ENCODE data around the gene SLC7A11.
A peak's percentile ranks its signal among the peaks of the same experiment; 100 is the strongest.

The SLC7A11 gene

GRCh38 chr4:138255917-138256597 lies 13.9 kb upstream of the SLC7A11 start:
- H4K12ac ChIP-seq (ENCODE audit: low read depth, low read length), result no peak overlapping the region
- H2BK120ac ChIP-seq (ENCODE audit: insufficient read depth, low read length, poor library complexity), result no peak overlapping the region
- no peak overlapping the region for H4K8ac ChIP-seq (ENCODE audit: low read depth, low read length)
- DNase-seq, result peak in 1 of 2 donors; percentile 36
- no peak overlapping the region for H3K9ac ChIP-seq (ENCODE audit: low read length)
- H3K14ac ChIP-seq (ENCODE audit: low read length), result no peak overlapping the region
- no peaks in the 10 kb centered on the region for H3K79me1 ChIP-seq (ENCODE audit: low read length)
- H3K4me2 ChIP-seq (ENCODE audit: low read length), result no peak overlapping the region
- H3K27ac ChIP-seq (ENCODE audit: low read depth, low read length), result no peak overlapping the region
- no peak overlapping the region for H2BK5ac ChIP-seq (ENCODE audit: low read depth, low read length, poor library complexity)
- peaks cover 0 to 2% of the 10 kb centered on the region in 2 experiments for H3K4me1 ChIP-seq (ENCODE audit: control insufficient read depth in 1 of 2, insufficient read depth in 2 of 2, low read length in 2 of 2)
- no peak overlapping the region for H3K23ac ChIP-seq (ENCODE audit: low read length)
- H3K36me3 ChIP-seq (ENCODE audit: control insufficient read depth in 1 of 2, insufficient read depth in 2 of 2, low read length in 2 of 2), result no peaks in the 10 kb centered on the region
- no peaks in the 10 kb centered on the region for H3K9me3 ChIP-seq (ENCODE audit: insufficient read depth, low read depth, low read length)
- no peak overlapping the region for H3K4ac ChIP-seq (ENCODE audit: low read depth, low read length)
- no peak overlapping the region for H3K4me3 ChIP-seq (ENCODE audit: low read depth, low read length)
- no peaks in the 10 kb centered on the region for H3K79me2 ChIP-seq (ENCODE audit: control insufficient read depth, insufficient read depth, low read length, poor library complexity)
- no peak overlapping the region for H2AK5ac ChIP-seq (ENCODE audit: low read length)
- peak overlapping the region; percentile 40 for H4K91ac ChIP-seq (ENCODE audit: low read depth, low read length)
- WGBS (ENCODE audit: extremely low coverage, insufficient coverage, insufficient read length), result no CpG with 5 or more reads among the region's 9 CpGs
- H3K27me3 ChIP-seq (ENCODE audit: insufficient read depth, low read length), result no peaks in the 10 kb centered on the region
- no peak overlapping the region for H2AFZ ChIP-seq (ENCODE audit: insufficient read depth, low read length, poor library complexity)
- H3K18ac ChIP-seq (ENCODE audit: low read length), result no peak overlapping the region
- H2BK12ac ChIP-seq (ENCODE audit: low read length), result no peak overlapping the region

- Histone ChIP-seq H4K12ac (ENCODE audit: low read depth, low read length) (no peak overlapping the region), H3K9ac (ENCODE audit: low read length) (no peak overlapping the region), H3K4me3 (ENCODE audit: low read depth, low read length) (no peak overlapping the region), H3K4me2 (ENCODE audit: low read length) (no peak overlapping the region), H3K18ac (ENCODE audit: low read length) (no peak overlapping the region), H2BK12ac (ENCODE audit: low read length) (no peak overlapping the region), H3K79me1 (ENCODE audit: low read length) (no peaks in the 10 kb centered on the region), H3K79me2 (ENCODE audit: control insufficient read depth, insufficient read depth, low read length, poor library complexity) (no peaks in the 10 kb centered on the region), H3K4ac (ENCODE audit: low read depth, low read length) (no peak overlapping the region), H2BK120ac (ENCODE audit: insufficient read depth, low read length, poor library complexity) (no peak overlapping the region), H2BK5ac (ENCODE audit: low read depth, low read length, poor library complexity) (no peak overlapping the region), H3K27ac (ENCODE audit: low read depth, low read length) (no peak overlapping the region), H2AFZ (ENCODE audit: insufficient read depth, low read length, poor library complexity) (no peak overlapping the region), H3K27me3 (ENCODE audit: insufficient read depth, low read length) (no peaks in the 10 kb centered on the region), H3K9me3 (ENCODE audit: insufficient read depth, low read depth, low read length) (no peaks in the 10 kb centered on the region), H3K14ac (ENCODE audit: low read length) (no peak overlapping the region), H3K4me1 (ENCODE audit: control insufficient read depth in 1 of 2, insufficient read depth in 2 of 2, low read length in 2 of 2) (peaks cover 2% of the 10 kb centered on the region in 2 experiments), H4K91ac (ENCODE audit: low read depth, low read length) (no peak overlapping the region), H4K8ac (ENCODE audit: low read depth, low read length) (no peak overlapping the region), H3K36me3 (ENCODE audit: control insufficient read depth in 1 of 2, insufficient read depth in 2 of 2, low read length in 2 of 2) (no peaks in the 10 kb centered on the region), H3K23ac (ENCODE audit: low read length) (no peak overlapping the region), H2AK5ac (ENCODE audit: low read length) (no peak overlapping the region)
- no CpG with 5 or more reads among the region's 2 CpGs for WGBS (ENCODE audit: extremely low coverage, insufficient coverage, insufficient read length)
- DNase-seq, result peak in 1 of 2 donors; percentile 67
Measured at GRCh38 chr4:138252551-138252950, 10.4 kb upstream of the SLC7A11 start.

GRCh38 chr4:138251938-138252337 lies 9.8 kb upstream of the SLC7A11 start:
- H3K4ac ChIP-seq (ENCODE audit: low read depth, low read length), result no peak overlapping the region
- H2AK5ac ChIP-seq (ENCODE audit: low read length), result no peak overlapping the region
- H3K4me3 ChIP-seq (ENCODE audit: low read depth, low read length), result no peak overlapping the region
- no peaks in the 10 kb centered on the region for H3K79me1 ChIP-seq (ENCODE audit: low read length)
- peak overlapping the region; percentile 38 for H4K8ac ChIP-seq (ENCODE audit: low read depth, low read length)
- DNase-seq, result peak in 1 of 2 donors; percentile 42
- H3K9ac ChIP-seq (ENCODE audit: low read length), result no peak overlapping the region
- H3K4me1 ChIP-seq (ENCODE audit: control insufficient read depth in 1 of 2, insufficient read depth in 2 of 2, low read length in 2 of 2), result peaks cover 2% of the 10 kb centered on the region in 2 experiments
- H3K18ac ChIP-seq (ENCODE audit: low read length), result no peak overlapping the region
- no peaks in the 10 kb centered on the region for H3K27me3 ChIP-seq (ENCODE audit: insufficient read depth, low read length)
- peak overlapping the region; percentile 54 for H4K12ac ChIP-seq (ENCODE audit: low read depth, low read length)
- H2BK5ac ChIP-seq (ENCODE audit: low read depth, low read length, poor library complexity), result peak overlapping the region; percentile 68
- H3K27ac ChIP-seq (ENCODE audit: low read depth, low read length), result no peak overlapping the region
- H4K91ac ChIP-seq (ENCODE audit: low read depth, low read length), result peak overlapping the region; percentile 14
- no peaks in the 10 kb centered on the region for H3K79me2 ChIP-seq (ENCODE audit: control insufficient read depth, insufficient read depth, low read length, poor library complexity)
- no peak overlapping the region for H2AFZ ChIP-seq (ENCODE audit: insufficient read depth, low read length, poor library complexity)
- peak overlapping the region; percentile 76 for H2BK12ac ChIP-seq (ENCODE audit: low read length)
- no peak overlapping the region for H3K23ac ChIP-seq (ENCODE audit: low read length)
- WGBS (ENCODE audit: extremely low coverage, insufficient coverage, insufficient read length), result no CpG with 5 or more reads among the region's 5 CpGs
- H3K4me2 ChIP-seq (ENCODE audit: low read length), result no peak overlapping the region
- H3K14ac ChIP-seq (ENCODE audit: low read length), result peak overlapping the region; percentile 44
- no peaks in the 10 kb centered on the region for H3K9me3 ChIP-seq (ENCODE audit: insufficient read depth, low read depth, low read length)
- no peak overlapping the region for H2BK120ac ChIP-seq (ENCODE audit: insufficient read depth, low read length, poor library complexity)
- H3K36me3 ChIP-seq (ENCODE audit: control insufficient read depth in 1 of 2, insufficient read depth in 2 of 2, low read length in 2 of 2), result no peaks in the 10 kb centered on the region

GRCh38 chr4:138249132-138249531 lies 7.0 kb upstream of the SLC7A11 start:
- Histone ChIP-seq H3K4me2 (ENCODE audit: low read length) (no peak overlapping the region), H2AK5ac (ENCODE audit: low read length) (no peak overlapping the region), H3K79me2 (ENCODE audit: control insufficient read depth, insufficient read depth, low read length, poor library complexity) (no peaks in the 10 kb centered on the region), H3K79me1 (ENCODE audit: low read length) (no peaks in the 10 kb centered on the region), H3K14ac (ENCODE audit: low read length) (no peak overlapping the region), H3K4ac (ENCODE audit: low read depth, low read length) (no peak overlapping the region), H2BK12ac (ENCODE audit: low read length) (no peak overlapping the region), H3K4me3 (ENCODE audit: low read depth, low read length) (no peak overlapping the region), H3K36me3 (ENCODE audit: control insufficient read depth in 1 of 2, insufficient read depth in 2 of 2, low read length in 2 of 2) (no peaks in the 10 kb centered on the region), H4K8ac (ENCODE audit: low read depth, low read length) (no peak overlapping the region), H2AFZ (ENCODE audit: insufficient read depth, low read length, poor library complexity) (no peak overlapping the region), H4K12ac (ENCODE audit: low read depth, low read length) (no peak overlapping the region), H3K18ac (ENCODE audit: low read length) (no peak overlapping the region), H3K27me3 (ENCODE audit: insufficient read depth, low read length) (no peaks in the 10 kb centered on the region), H3K9me3 (ENCODE audit: insufficient read depth, low read depth, low read length) (no peaks in the 10 kb centered on the region), H3K4me1 (ENCODE audit: control insufficient read depth in 1 of 2, insufficient read depth in 2 of 2, low read length in 2 of 2) (peaks cover 2% of the 10 kb centered on the region in 2 experiments), H3K27ac (ENCODE audit: low read depth, low read length) (no peak overlapping the region), H2BK120ac (ENCODE audit: insufficient read depth, low read length, poor library complexity) (no peak overlapping the region), H4K91ac (ENCODE audit: low read depth, low read length) (no peak overlapping the region), H2BK5ac (ENCODE audit: low read depth, low read length, poor library complexity) (no peak overlapping the region), H3K9ac (ENCODE audit: low read length) (no peak overlapping the region), H3K23ac (ENCODE audit: low read length) (no peak overlapping the region)
- no CpG with 5 or more reads among the region's 2 CpGs for WGBS (ENCODE audit: extremely low coverage, insufficient coverage, insufficient read length)
- no peak for DNase-seq
